GM19455 (cell line): Measurements from ENCODE around the gene B4GALT1.
"Not testable (repeated sequence)": the region's sequence is repeated elsewhere in the genome, so short reads cannot be mapped to it uniquely, and the experiment has no call there.

Experiments
- ATAC-seq: cut with Tn5 transposase; IDR thresholded peaks from one replicate; pipeline ENCODE4 v1.9.1; 2021; ENCODE audit not compliant: unreplicated experiment

Gene B4GALT1

GRCh38 chr9:33105959-33106358 lies 61.2 kb downstream of the B4GALT1 start:
- no peak for ATAC-seq

- ATAC-seq, result no peak
Observed at GRCh38 chr9:33105504-33105903, 61.6 kb downstream of the B4GALT1 start.

- no peak for ATAC-seq
Observed at GRCh38 chr9:33104401-33104800, 62.7 kb downstream of the B4GALT1 start.

GRCh38 chr9:33103501-33104281 lies 63.4 kb downstream of the B4GALT1 start:
- ATAC-seq, result no peak

GRCh38 chr9:33102551-33103210 lies 64.5 kb downstream of the B4GALT1 start:
- no peak for ATAC-seq

GRCh38 chr9:33101104-33101951 lies 65.8 kb downstream of the B4GALT1 start:
- ATAC-seq, result no peak

GRCh38 chr9:33099754-33100153 lies 67.4 kb downstream of the B4GALT1 start:
- ATAC-seq, result no peak

GRCh38 chr9:33097192-33097591 lies 69.9 kb downstream of the B4GALT1 start:
- ATAC-seq, result no peak

GRCh38 chr9:33092634-33093033 lies 74.5 kb downstream of the B4GALT1 start:
- no peak for ATAC-seq

GRCh38 chr9:33085672-33086071 lies 81.5 kb downstream of the B4GALT1 start:
- not testable (repeated sequence) for ATAC-seq

- no peak for ATAC-seq
Observed at GRCh38 chr9:33082538-33083326, 84.4 kb downstream of the B4GALT1 start.

GRCh38 chr9:33082128-33082527 lies 85.0 kb downstream of the B4GALT1 start:
- ATAC-seq, result no peak

- peak; percentile 37 for ATAC-seq
Observed at GRCh38 chr9:33081128-33081851, 85.8 kb downstream of the B4GALT1 start.

GRCh38 chr9:33080534-33080933 lies 86.6 kb downstream of the B4GALT1 start:
- ATAC-seq, result no peak

GRCh38 chr9:33076046-33077004 lies 90.8 kb downstream of the B4GALT1 start, which contains the start of gene SMU1:
SMU1 (minus strand) TSS chr9:33076674; CDS start chr9:33076608, 66 bp downstream.
- ATAC-seq, result peak; percentile 99

GRCh38 chr9:33068991-33069390 lies 98.1 kb downstream of the B4GALT1 start:
- no peak for ATAC-seq

- ATAC-seq, result peak; percentile 73
Observed at GRCh38 chr9:33065157-33066076, 101.7 kb downstream of the B4GALT1 start.
